ENCODE results near the gene UBE2G1.
A peak's percentile ranks its signal among the peaks of the same experiment; 100 is the strongest.

The UBE2G1 gene

GRCh38 chr17:4310354-4311060 is 56.0 kb downstream of the UBE2G1 start:
- peaks cover 16% of the 10 kb centered on the region for H3K36me3 ChIP-seq
- H3K4me3 ChIP-seq (ENCODE audit: low read depth in 1 of 2, low read length in 1 of 2): no peak overlapping the region
- no peaks in the 10 kb centered on the region for H3K4me1 ChIP-seq (ENCODE audit: control insufficient read depth in 1 of 2, insufficient read depth in 1 of 2, low read depth in 1 of 2, low read length in 1 of 2)
- H3K27ac ChIP-seq: no peak overlapping the region
- no peaks in the 10 kb centered on the region for H3K9me3 ChIP-seq
- no peaks in the 10 kb centered on the region for H3K27me3 ChIP-seq
- TF ChIP-seq, protein P1, sequence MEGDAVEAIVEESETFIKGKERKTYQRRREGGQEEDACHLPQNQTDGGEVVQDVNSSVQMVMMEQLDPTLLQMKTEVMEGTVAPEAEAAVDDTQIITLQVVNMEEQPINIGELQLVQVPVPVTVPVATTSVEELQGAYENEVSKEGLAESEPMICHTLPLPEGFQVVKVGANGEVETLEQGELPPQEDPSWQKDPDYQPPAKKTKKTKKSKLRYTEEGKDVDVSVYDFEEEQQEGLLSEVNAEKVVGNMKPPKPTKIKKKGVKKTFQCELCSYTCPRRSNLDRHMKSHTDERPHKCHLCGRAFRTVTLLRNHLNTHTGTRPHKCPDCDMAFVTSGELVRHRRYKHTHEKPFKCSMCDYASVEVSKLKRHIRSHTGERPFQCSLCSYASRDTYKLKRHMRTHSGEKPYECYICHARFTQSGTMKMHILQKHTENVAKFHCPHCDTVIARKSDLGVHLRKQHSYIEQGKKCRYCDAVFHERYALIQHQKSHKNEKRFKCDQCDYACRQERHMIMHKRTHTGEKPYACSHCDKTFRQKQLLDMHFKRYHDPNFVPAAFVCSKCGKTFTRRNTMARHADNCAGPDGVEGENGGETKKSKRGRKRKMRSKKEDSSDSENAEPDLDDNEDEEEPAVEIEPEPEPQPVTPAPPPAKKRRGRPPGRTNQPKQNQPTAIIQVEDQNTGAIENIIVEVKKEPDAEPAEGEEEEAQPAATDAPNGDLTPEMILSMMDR (IDR thresholded peaks at IDR 0.05): no peak

GRCh38 chr17:4309897-4310296 is 56.6 kb downstream of the UBE2G1 start:
- H3K27ac ChIP-seq: no peak overlapping the region
- H3K9me3 ChIP-seq: no peaks in the 10 kb centered on the region
- TF ChIP-seq, protein P1 (IDR thresholded peaks at IDR 0.05): no peak
- no peak overlapping the region for H3K4me3 ChIP-seq (ENCODE audit: low read depth in 1 of 2, low read length in 1 of 2)
- H3K27me3 ChIP-seq: no peaks in the 10 kb centered on the region
- H3K36me3 ChIP-seq: peaks cover 22% of the 10 kb centered on the region
- no peaks in the 10 kb centered on the region for H3K4me1 ChIP-seq (ENCODE audit: control insufficient read depth in 1 of 2, insufficient read depth in 1 of 2, low read depth in 1 of 2, low read length in 1 of 2)

DNA sequence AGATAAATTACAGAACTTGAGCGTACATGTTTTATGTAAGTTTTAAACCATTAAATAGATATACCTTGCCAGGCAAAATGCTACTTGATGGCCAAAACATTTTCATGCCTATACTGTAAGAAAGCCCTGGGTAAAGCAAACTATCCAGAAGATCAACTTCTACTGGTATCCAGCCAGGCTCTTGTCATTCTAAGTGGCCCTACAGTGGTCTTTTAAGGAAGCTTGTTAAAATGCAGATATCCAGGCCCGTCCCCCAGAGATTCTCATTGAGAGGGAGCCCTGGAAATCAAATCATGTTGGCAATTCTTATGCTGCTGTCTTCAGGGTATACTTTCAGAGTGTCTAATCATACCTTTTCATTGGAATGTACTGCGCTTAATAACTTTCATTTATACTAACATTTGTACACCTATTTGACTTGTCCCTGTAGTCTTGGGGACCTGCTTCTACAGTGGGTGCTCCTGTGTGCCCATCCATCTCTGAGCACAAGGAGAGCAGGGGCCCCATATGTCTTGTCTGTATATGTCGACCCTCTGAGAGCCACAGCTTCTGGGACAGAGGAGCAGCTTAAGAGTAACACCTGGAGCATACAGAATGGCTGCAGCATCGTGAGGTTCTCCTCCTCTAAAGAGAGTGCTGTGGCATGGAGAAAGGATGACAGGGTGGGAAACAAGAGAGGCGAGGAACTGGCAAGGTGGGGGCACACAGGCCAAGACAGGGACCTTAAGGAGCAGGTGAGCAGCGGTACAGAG is 59.1 kb downstream of the UBE2G1 start:
- Histone ChIP-seq H3K4me3 (ENCODE audit: low read depth in 1 of 2, low read length in 1 of 2) (no peak overlapping the region), H3K36me3 (peaks cover 26% of the 10 kb centered on the region), H3K4me1 (ENCODE audit: control insufficient read depth in 1 of 2, insufficient read depth in 1 of 2, low read depth in 1 of 2, low read length in 1 of 2) (no peaks in the 10 kb centered on the region), H3K9me3 (no peaks in the 10 kb centered on the region), H3K27ac (no peak overlapping the region), H3K27me3 (no peaks in the 10 kb centered on the region)
- TF ChIP-seq, protein P1 (IDR thresholded peaks at IDR 0.05): no peak

DNA sequence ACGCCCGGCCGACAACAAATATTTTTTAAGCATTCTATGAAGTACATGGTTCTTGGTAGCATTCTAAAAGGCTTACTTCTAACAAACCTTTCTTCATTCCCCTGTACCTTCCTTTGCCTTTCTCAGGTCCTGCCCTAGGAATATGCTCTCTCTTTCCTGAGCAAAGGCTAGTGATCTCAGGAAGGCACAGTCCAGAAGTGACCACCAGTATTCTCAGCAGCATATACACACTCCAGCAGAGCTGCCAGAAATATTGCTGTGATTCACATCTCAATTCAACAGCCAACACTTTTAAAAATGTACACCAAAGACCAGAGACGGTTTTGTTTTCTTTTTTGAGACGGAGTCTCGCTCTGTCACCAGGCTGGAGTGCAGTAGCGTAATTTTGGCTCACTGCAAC is 61.3 kb downstream of the UBE2G1 start:
- TF ChIP-seq, protein P1 (IDR thresholded peaks at IDR 0.05): no peak
- Histone ChIP-seq H3K4me3 (ENCODE audit: low read depth in 1 of 2, low read length in 1 of 2) (no peak overlapping the region), H3K9me3 (no peaks in the 10 kb centered on the region), H3K4me1 (ENCODE audit: control insufficient read depth in 1 of 2, insufficient read depth in 1 of 2, low read depth in 1 of 2, low read length in 1 of 2) (no peaks in the 10 kb centered on the region), H3K36me3 (peaks cover 40% of the 10 kb centered on the region), H3K27me3 (no peaks in the 10 kb centered on the region), H3K27ac (no peak overlapping the region)

GRCh38 chr17:4304417-4305027 is 62.0 kb downstream of the UBE2G1 start:
- no peak overlapping the region for H3K4me3 ChIP-seq (ENCODE audit: low read depth in 1 of 2, low read length in 1 of 2)
- H3K4me1 ChIP-seq (ENCODE audit: control insufficient read depth in 1 of 2, insufficient read depth in 1 of 2, low read depth in 1 of 2, low read length in 1 of 2): no peaks in the 10 kb centered on the region
- no peaks in the 10 kb centered on the region for H3K27me3 ChIP-seq
- H3K9me3 ChIP-seq: no peaks in the 10 kb centered on the region
- H3K27ac ChIP-seq: no peak overlapping the region
- peaks cover 40% of the 10 kb centered on the region for H3K36me3 ChIP-seq
- TF ChIP-seq, protein P1 (IDR thresholded peaks at IDR 0.05): peak; percentile 65
